Esophagus muscularis mucosa (tissue), 3 donors: ENCODE data around the gene RAPGEF2.

ENCODE experiments used
- POLR2A ChIP-seq: fragments of 450-650 bp; IDR thresholded peaks from one replicate; pipeline ENCODE4 v1.6.1; 2017; ENCODE audit warnings: antibody characterized with exemption, moderate library complexity, mild to moderate bottlenecking, low read depth
- POLR2AphosphoS5 ChIP-seq, 2 donors: sonication (generic); formaldehyde crosslinking; IDR thresholded peaks; one replicate each; pipeline ENCODE4 v1.6.1; 2017; ENCODE audit warnings: antibody characterized with exemption in 2 of 2
- TF ChIP-seq, protein P1 (sequence below), 3 experiments: fragments of 200-600 bp in 2 of 3; fragments of 450-650 bp in 1 of 3; sonication (generic) in 2 of 3; IDR thresholded peaks; one replicate each; pipeline ENCODE4 v1.5.1; 2017 to 2019; ENCODE audit warnings: antibody characterized with exemption in 3 of 3, mild to moderate bottlenecking in 2 of 3, moderate library complexity in 1 of 3

DNA sequence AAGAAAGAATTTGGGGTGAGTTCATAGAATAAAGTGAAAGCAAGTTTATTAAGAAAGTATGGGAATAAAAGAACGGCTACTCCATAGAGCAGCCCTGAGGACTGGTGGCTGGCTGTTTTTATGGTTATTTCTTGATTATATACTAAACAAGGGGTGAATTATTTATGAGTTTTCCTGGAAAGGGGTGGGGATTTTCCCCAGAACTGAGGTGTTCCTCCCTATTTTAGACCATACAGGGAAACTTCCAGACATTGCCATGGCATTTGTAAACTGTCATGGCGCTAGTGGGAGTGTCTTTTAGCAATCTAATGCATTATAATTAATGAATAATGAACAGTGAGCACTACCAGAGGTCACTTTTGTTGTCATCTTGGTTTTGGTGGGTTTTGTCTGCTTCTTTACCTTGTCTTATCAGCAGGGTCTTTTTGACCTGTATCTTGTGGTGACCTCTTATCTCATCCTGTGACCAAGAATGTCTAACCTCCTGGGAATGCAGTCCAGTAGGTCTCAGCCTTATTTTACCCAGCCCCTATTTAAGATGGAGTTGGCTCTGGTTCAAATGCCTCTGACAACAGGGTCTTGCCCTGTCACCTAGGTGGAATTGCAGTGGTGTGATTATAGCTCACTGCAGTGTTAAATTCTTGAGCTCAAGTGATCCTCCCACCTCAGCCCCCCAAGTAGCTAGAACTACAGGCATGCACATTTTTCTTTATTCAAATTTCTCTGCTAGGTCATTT lies 27.1 kb downstream of the RAPGEF2 start:
- no peak for TF ChIP-seq POLR2A
- TF ChIP-seq, protein P1, sequence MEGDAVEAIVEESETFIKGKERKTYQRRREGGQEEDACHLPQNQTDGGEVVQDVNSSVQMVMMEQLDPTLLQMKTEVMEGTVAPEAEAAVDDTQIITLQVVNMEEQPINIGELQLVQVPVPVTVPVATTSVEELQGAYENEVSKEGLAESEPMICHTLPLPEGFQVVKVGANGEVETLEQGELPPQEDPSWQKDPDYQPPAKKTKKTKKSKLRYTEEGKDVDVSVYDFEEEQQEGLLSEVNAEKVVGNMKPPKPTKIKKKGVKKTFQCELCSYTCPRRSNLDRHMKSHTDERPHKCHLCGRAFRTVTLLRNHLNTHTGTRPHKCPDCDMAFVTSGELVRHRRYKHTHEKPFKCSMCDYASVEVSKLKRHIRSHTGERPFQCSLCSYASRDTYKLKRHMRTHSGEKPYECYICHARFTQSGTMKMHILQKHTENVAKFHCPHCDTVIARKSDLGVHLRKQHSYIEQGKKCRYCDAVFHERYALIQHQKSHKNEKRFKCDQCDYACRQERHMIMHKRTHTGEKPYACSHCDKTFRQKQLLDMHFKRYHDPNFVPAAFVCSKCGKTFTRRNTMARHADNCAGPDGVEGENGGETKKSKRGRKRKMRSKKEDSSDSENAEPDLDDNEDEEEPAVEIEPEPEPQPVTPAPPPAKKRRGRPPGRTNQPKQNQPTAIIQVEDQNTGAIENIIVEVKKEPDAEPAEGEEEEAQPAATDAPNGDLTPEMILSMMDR (IDR thresholded peaks at IDR 0.05) = no peak
- no peak for TF ChIP-seq POLR2AphosphoS5 (IDR thresholded peaks at IDR 0.05)
